NB4 (cell line): ENCODE results near the gene GCK.

Experiments
- CTCF ChIP-seq: IDR thresholded peaks from one replicate; pipeline ENCODE4 v1.5.1; 2012; ENCODE audit warnings: low read depth, low read length
- MAX ChIP-seq: IDR thresholded peaks from 2 replicates; pipeline ENCODE4 v1.6.1; 2011; ENCODE audit warnings: low read depth, low read length
- MYC ChIP-seq: IDR thresholded peaks from 2 replicates; pipeline ENCODE4 v1.6.1; 2011; ENCODE audit warnings: low read depth, low read length
- POLR2A ChIP-seq: IDR thresholded peaks from 2 replicates; pipeline ENCODE4 v1.6.1; 2011; ENCODE audit warnings: mild to moderate bottlenecking; ENCODE audit not compliant: insufficient read length; ENCODE audit errors: extremely low read depth

GRCh38 chr7:44173911-44174693 is 15.1 kb downstream of the GCK start:
- no peak for TF ChIP-seq POLR2A
- TF ChIP-seq CTCF: no peak
- no peak for TF ChIP-seq MAX
- TF ChIP-seq MYC: no peak
